GM21367 (cell line): ENCODE measurements around the gene DSCAML1.

Experiments used
- ATAC-seq: cut with Tn5 transposase; IDR thresholded peaks from one replicate; pipeline ENCODE4 v1.9.1; 2021; ENCODE audit not compliant: unreplicated experiment

The DSCAML1 gene

GRCh38 chr11:117620086-117620485, 176.9 kb downstream of the DSCAML1 start:
- ATAC-seq, result no peak

- ATAC-seq, result no peak
Observed at GRCh38 chr11:117619661-117620060, 177.4 kb downstream of the DSCAML1 start.

DNA sequence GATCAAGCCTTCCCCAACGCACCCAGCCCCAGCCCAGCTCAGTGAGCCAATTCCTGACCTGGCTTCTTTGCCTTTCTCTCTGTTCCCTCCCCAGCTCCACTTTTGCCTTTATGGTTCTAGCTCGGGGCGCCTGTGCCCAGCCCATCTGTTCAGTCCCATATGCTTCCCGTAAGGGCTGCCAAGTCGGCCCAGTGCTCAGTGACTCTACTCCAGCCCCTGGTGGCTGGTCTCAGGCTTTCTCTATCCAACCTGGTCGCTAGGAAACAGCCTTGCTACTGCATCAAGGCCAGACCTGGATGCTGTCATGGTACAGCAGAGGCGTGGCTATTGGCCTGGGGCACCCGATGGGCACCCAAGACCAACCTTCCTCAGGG, 178.0 kb downstream of the DSCAML1 start:
- ATAC-seq, result no peak

GRCh38 chr11:117618302-117618981, 178.6 kb downstream of the DSCAML1 start:
- no peak for ATAC-seq

DNA sequence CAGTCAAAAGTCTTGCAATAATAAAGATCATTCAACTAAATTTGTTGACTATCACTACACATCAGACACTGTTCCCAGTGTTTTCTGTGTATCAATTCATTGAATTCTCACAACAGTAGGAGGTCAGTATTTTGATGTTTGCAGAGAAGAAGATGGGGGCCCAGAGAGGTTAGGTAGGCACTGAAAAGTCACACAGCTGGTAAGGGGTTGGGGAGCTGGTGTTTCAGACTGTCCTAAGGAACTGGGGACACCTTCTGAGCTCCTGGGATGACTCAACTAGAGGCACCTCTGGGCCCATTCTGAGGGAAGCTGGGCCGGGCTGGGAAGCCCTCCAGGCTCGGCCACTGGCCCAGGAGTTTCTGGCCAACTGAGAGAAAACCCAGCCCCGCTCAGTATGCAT, 180.0 kb downstream of the DSCAML1 start:
- ATAC-seq, result no peak

DNA sequence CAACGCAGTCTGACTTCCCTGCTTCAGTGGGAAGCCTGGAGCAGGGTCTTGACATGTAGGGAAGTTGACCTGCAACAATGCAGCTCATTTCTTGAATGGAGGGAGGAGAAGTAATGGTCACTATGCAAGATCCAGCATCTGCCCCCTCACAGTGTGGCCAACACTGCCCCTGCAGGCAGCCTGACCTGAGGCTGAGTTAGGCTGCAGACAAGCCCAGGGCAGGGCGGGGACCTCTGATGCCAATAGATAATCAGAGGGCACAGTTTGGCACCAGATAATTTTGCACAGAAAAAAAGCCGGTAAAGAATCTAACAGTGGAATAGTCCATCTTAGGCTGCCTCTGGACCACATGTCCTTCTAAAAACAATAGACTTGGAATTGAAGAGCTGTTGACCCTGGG, 182.3 kb downstream of the DSCAML1 start:
- no peak for ATAC-seq

DNA sequence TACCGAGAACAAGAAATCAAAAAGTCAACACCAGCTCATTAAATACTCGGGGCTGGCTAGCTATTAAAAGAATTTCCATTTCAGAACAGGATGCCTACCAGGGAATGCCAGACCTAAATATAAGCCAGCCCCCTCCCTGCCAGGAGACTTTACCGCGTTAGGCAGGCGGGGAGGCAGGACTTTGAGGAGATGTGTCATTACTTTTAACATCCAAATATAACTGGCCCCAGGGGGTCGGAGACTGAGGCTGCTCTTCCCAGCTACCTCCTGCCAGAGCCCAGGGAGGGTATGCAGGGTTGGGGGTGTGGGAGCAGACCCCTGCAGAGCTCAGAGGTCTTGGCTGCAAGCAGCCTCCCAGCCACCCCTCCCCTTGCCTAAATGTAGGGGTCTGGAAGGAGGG, 183.5 kb downstream of the DSCAML1 start:
- no peak for ATAC-seq

DNA sequence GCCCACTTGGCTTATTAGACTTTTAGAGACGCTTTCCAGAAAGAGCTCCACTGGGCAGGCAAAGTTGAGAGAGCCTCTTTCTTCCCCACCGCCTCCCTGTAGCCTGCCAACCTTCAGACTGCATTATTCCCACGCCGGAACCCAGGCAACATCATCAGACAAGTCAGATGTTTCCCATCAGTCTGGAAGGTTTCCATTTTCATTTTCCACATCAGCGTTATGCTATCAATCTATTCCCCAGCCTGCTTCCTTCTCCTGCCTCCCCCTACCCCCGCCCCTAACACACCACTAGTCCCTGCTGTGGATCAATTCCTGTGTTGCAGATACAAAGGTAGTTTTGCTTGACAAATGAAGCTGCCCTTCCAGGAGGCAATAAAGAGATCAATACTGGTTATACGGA, 184.8 kb downstream of the DSCAML1 start:
- ATAC-seq, result no peak

- no peak for ATAC-seq
Observed at GRCh38 chr11:117610901-117611300, 186.1 kb downstream of the DSCAML1 start.

DNA sequence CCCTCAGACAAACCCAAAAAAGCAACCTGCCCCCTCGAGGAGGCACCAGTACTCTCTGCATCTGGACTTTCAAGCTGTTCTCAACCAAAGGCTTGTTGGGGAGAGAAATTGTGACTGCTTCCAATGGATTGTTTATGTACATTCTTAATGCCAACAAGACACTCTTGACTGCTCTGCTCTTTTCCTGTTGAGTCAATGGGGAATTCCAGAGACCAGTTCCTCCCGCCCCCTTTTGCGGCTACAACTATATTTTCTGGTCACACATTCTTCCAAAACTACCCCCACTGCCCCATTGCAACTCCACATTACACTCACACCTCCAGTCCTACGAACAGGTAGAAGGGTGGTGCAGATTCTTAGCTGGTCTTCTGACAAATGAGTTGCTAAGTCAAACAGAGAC, 187.0 kb downstream of the DSCAML1 start:
- ATAC-seq, result no peak

GRCh38 chr11:117607449-117607848, 189.6 kb downstream of the DSCAML1 start:
- no peak for ATAC-seq

DNA sequence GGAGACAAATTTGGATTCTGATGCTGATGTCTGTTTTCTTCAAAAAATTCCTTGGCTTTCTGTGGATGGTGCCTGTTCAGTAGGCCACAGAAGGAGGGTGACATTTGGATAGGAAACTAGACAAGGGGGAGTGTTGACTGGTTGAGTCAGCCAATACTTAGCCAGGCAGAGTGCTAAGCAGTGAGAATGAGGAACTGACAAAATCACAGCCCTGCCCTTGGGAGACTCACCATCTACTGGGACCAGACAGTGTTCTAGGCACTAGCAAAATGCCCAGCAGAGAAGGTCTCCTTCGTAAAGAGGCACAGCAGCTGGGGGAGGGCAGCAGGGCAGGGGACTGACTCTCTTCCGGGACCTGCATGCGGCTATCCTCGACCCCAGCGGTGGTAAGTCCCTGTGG, 190.2 kb downstream of the DSCAML1 start:
- no peak for ATAC-seq

GRCh38 chr11:117606211-117606610, 190.8 kb downstream of the DSCAML1 start:
- ATAC-seq, result no peak

DNA sequence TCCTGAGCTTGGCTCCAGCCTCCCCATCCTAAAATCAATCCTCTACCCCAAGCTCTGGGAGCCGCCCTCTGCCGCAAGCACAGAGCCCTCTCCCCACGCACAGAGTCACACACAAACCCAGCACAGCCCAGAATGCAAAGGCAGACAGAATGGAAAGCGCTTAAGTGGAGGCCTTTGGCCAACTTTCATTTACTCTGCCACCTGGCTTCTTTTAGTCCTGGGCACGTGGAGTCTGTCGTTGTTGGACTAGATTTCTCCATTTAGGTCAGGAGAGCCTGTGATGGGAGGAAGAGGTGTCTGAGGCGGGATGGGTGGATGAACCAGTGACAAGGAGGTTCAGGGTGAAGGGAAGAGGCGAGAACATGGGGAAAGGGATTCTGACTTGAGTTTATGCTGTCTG, 191.7 kb downstream of the DSCAML1 start:
- no peak for ATAC-seq

GRCh38 chr11:117604336-117604995, 192.6 kb downstream of the DSCAML1 start:
- no peak for ATAC-seq

DNA sequence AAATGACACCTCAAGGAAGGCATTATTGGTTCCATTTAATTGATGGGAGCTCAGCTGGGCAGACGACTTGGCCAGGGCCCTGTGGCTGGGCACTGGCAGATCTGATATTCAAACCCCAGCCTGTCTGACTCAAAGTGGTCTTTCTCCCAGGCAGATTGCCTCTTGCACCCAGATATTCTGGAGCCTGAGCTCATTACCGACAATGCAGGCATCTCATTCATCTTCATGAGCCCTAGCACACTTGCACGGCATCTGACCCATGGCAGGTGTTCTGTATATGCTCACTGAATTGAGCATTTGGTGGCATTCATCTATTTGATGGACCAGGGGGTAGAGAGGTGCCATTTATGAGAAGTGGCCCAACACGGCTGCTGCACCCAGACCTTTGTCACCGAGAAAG, 193.1 kb downstream of the DSCAML1 start:
- no peak for ATAC-seq

DNA sequence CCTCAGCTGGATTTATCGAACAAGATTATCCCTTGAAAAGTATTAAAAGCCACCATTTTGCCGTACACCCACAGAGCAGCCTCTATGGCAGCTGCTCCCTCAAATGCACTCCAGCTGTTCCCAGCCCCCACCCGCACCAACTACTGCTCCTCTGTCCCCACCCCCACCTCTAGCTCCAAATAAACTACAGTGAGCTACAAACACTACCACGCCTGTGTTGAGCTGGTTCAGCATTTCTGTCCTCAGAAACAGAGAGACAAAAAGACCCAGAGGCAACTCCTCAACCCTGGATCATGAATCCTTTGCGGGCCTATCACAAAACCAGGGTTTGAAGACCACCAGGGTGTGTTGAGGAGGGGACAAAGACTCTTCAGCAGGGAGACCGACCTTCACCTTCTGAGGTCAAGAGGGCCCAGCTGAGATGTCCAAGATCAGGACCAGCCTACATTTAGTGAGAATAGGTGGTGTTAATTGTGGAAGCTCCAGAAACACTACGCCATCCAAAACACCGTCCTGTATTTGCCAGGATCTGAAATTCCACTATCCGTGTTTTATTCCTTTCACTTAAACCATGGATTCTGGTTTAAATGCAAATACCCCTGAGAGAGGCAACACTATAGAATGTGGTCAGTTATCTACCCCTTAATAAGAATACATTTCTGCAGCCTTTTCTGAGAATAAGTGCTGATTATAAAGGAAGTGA, 195.9 kb downstream of the DSCAML1 start:
- ATAC-seq, result no peak

- ATAC-seq, result no peak
Observed at GRCh38 chr11:117600234-117600783, 196.7 kb downstream of the DSCAML1 start.

DNA sequence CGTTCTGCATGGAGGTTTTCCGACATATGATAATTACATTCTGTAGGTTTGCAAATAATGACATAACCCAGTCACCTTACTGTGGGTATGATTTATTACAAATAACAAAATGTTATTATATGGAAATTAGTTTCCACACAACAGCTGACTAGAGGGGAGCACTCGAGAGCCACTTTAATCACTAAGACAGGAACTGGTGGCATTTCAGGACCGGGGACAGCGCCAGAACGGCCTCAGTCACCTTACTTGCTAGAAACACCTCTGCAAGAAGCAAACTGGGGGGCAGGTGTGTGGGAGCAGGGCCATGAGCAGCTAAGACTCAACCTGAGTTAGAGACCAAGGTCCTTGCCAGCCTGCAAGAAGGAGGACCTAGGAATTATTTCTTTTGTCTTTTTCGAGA, 199.9 kb downstream of the DSCAML1 start:
- no peak for ATAC-seq

DNA sequence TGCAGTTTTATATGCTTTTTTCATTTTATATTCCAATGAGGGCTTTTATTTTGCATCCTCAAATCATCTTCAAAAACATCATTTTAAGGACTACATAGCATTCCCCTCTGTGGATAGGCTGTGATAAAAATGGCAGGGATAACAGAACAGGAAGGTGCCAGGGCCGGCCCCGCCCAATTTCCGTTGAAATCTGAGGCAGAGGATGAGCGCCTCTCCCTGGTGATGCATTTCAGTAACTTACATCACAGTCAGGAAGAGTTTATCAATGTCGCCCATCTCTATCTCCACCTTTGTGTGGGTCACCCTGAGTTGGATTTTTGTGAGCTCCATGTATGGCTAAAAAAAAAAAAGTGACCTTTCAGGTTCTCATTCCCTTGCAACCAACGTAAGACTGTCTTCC, 201.6 kb downstream of the DSCAML1 start:
- no peak for ATAC-seq

GRCh38 chr11:117594721-117595120, 202.3 kb downstream of the DSCAML1 start:
- no peak for ATAC-seq

DNA sequence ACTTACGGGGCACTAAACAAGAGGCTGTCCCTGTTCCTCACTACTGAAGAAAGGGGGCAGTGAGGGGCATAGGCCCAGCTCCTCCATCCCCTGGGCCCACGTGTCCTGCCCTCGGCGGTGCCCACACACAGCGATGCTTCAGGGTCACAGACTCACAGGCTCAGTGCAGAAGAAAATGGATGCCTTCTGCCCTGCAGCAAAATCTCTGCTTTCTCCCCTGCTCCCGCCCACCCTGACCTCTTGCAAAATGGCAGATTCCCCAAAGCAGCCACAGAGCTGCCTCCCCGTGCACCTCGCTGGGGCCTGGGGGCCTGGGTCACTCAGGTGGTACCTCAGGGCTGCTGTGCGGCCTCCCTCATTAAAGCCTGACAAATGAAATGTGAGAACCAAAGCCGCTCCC, 204.0 kb downstream of the DSCAML1 start:
- no peak for ATAC-seq
